Muscle layer of duodenum (tissue), 2 donors: ENCODE data around the gene RNF207.
A peak's percentile ranks its signal among the peaks of the same experiment; 100 is the strongest.

Source experiments
- H3K27ac ChIP-seq: one replicate; pipeline ENCODE4 v1.7.0; 2013; ENCODE audit warnings: mild to moderate bottlenecking, low read length
- H3K27me3 ChIP-seq: one replicate; pipeline ENCODE4 v1.7.0; 2013; ENCODE audit warnings: low read depth, mild to moderate bottlenecking, control low read depth, low read length
- H3K36me3 ChIP-seq, 2 donors: one replicate each; pipeline ENCODE4 v1.7.0; 2013; ENCODE audit warnings: low read length in 2 of 2, control low read depth in 1 of 2, mild to moderate bottlenecking in 1 of 2; ENCODE audit not compliant: insufficient read depth in 2 of 2, control insufficient read depth in 1 of 2
- H3K4me1 ChIP-seq, 2 donors: one replicate each; pipeline ENCODE4 v1.7.0; 2013; ENCODE audit warnings: low read length in 2 of 2, mild to moderate bottlenecking in 2 of 2, control low read depth in 1 of 2, moderate library complexity in 1 of 2; ENCODE audit not compliant: insufficient read depth in 2 of 2, control insufficient read depth in 1 of 2
- H3K4me3 ChIP-seq, 2 donors: one replicate each; pipeline ENCODE4 v1.7.0; 2013; ENCODE audit warnings: low read length in 2 of 2, low read depth in 1 of 2, mild to moderate bottlenecking in 1 of 2
- H3K9me3 ChIP-seq, 2 donors: one replicate each; pipeline ENCODE4 v1.7.0; 2013; ENCODE audit warnings: low read length in 2 of 2, control low read depth in 1 of 2, mild to moderate bottlenecking in 1 of 2; ENCODE audit not compliant: control insufficient read depth in 1 of 2
- donor health status: healthy.

The RNF207 gene

DNA sequence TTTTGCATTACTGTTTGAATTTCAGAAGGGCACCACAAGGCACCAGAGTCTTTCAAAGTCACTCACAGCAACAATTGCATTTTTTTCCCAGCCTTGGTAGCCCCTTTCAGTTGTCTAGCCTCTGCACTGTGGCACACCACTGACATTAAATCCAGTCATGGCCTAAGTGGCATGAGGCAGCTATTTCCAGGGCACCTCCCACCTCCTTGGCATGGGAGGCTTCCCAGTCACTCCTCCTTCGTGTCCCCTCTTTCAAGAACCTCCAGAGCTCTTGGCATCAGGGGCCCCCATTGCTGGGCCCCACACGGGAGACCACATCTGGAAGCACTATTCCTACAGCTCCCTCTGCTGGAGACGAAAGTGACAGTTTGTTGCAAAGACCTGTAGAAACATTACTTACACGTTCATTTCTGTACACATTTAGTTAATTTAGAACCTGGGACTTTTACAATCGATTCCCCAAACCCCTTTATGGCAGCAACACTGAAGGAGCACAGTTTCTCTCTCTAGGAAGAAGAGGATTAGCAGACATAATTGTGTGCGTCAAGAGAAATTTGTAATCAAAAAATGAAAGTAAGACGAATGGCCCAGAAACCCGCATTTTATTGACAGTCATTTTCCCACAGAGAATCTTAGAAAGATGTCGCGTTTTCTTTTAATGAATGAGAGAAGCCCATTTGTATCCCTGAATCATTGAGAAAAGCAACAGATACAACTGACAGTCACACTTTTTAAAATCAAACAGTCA, 20.1 kb upstream of the RNF207 start:
- no peaks in the 10 kb centered on the region for H3K9me3 ChIP-seq
- H3K4me3 ChIP-seq: no peak overlapping the region
- no peaks in the 10 kb centered on the region for H3K27me3 ChIP-seq
- H3K27ac ChIP-seq: no peak overlapping the region
- peaks cover 26 to 36% of the 10 kb centered on the region in 2 donors for H3K36me3 ChIP-seq
- peaks cover 0 to 16% of the 10 kb centered on the region in 2 donors for H3K4me1 ChIP-seq

DNA sequence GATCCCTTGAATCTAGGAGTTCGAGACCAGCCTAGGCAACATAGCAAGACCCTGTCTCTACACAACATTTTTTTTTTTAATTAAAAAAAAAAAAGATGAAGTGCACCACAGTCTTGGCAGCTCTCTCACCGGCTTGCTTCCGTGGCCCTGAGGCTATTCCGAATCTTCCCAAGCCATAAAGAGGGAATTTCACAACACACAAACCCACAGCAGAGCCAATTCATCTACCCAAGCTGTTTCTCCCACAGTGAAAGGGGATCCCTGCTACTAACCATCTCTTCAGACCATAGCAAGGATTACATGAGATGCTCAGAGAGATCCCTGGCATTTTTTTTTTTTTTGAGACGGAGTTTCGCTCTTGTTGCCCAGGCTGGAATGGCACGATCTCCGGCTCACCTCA, 17.5 kb upstream of the RNF207 start:
- Histone ChIP-seq H3K9me3 (no peaks in the 10 kb centered on the region), H3K27ac (no peak overlapping the region), H3K27me3 (no peaks in the 10 kb centered on the region), H3K4me3 (no peak overlapping the region), H3K36me3 (peaks cover 26 to 58% of the 10 kb centered on the region in 2 donors), H3K4me1 (peaks cover 0 to 7% of the 10 kb centered on the region in 2 donors)

DNA sequence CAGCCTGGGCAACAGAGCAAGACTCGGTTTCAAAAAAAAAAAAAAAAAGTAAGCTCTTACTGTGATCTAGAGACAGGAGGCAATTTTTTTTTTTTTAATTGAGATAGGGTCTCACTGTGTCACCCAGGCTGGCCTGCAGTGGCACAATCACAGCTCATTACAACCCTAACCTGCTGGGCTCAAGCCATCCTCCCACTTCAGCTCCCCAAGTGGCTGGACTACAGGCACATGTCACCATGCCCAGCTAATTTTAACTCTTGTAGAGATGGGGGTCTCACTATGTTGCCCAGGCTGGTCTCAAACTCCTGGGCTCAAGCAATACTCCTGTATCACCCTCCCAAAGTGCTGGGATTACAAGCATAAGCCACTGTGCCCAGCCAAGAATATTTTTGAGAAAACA, 14.0 kb upstream of the RNF207 start:
- H3K4me3 ChIP-seq: no peak overlapping the region
- peaks cover 29 to 74% of the 10 kb centered on the region in 2 donors for H3K36me3 ChIP-seq
- H3K27me3 ChIP-seq: no peaks in the 10 kb centered on the region
- H3K27ac ChIP-seq: no peak overlapping the region
- H3K9me3 ChIP-seq: no peaks in the 10 kb centered on the region
- no peaks in the 10 kb centered on the region for H3K4me1 ChIP-seq

DNA sequence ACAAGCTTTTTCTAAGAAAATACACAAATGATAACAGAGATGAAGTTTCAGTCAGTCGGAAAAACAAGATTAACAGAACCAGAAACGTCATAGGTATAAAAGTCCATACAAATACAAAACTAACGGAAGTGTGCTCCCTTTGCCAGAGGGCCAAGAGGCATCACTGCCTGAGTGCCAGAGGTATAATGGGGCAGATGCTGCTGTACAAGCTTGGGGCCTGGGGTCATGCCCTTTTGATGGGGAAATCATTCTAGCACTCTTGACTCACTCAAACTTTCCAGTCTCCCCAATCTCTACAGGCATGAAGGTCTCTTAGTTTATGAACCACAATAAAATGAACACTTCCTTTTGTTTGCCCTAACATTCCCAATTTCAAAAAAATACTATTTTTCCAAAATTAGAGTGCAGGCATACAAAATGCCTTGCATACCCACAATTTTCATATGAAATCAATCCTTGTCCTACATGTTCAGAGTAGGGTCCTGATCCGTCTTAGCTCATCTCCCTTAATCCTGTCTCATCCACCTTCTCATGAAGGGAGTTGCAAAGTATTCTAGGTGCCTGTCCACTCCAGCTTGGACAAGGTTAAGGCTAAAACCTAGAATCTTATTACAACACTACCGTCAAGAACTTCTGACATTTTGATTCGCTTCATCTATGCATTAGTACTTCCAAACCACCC, 8.0 kb upstream of the RNF207 start:
- H3K36me3 ChIP-seq: peaks cover 18 to 32% of the 10 kb centered on the region in 2 donors
- peak overlapping the region; percentile 67 for H3K27ac ChIP-seq
- peaks cover 9 to 21% of the 10 kb centered on the region in 2 donors for H3K4me1 ChIP-seq
- H3K27me3 ChIP-seq: no peaks in the 10 kb centered on the region
- H3K9me3 ChIP-seq: no peaks in the 10 kb centered on the region
- peak overlapping the region; percentile 96 for H3K4me3 ChIP-seq

DNA sequence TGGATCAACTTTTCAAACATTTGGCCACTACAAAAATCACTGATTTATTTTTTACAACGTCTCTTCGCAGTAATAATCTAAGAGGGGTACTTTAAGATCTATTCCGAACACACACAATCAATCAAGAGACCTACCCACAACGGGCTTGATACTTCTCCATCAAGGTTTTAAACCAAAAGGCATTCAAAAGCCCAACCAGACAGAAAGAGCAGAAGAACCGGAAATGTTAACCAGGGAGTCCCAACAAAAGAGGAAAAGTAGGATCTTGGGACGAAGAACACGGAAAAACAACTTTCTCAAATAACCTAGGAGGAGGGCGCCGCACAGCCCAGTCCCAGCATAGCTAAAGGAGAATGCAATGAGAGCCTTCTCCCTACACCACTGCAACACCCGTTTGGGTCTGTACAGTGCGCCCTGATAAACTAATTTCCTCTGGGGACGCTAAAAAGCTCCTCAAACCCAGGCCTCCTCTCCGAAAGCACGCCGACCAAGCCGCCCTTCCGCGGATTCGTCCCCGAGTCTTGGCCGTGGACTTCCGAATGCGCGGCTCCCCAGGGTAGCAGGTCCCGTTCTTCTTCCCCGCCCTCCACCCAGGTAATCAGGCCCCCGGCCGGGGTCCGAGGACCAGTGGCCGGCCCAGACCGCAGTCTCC, 7.1 kb upstream of the RNF207 start:
- H3K4me1 ChIP-seq: peaks cover 9 to 21% of the 10 kb centered on the region in 2 donors
- no peaks in the 10 kb centered on the region for H3K9me3 ChIP-seq
- peak overlapping the region; percentile 96 for H3K4me3 ChIP-seq
- peak overlapping the region; percentile 67 for H3K27ac ChIP-seq
- peaks cover 18 to 23% of the 10 kb centered on the region in 2 donors for H3K36me3 ChIP-seq
- no peaks in the 10 kb centered on the region for H3K27me3 ChIP-seq

DNA sequence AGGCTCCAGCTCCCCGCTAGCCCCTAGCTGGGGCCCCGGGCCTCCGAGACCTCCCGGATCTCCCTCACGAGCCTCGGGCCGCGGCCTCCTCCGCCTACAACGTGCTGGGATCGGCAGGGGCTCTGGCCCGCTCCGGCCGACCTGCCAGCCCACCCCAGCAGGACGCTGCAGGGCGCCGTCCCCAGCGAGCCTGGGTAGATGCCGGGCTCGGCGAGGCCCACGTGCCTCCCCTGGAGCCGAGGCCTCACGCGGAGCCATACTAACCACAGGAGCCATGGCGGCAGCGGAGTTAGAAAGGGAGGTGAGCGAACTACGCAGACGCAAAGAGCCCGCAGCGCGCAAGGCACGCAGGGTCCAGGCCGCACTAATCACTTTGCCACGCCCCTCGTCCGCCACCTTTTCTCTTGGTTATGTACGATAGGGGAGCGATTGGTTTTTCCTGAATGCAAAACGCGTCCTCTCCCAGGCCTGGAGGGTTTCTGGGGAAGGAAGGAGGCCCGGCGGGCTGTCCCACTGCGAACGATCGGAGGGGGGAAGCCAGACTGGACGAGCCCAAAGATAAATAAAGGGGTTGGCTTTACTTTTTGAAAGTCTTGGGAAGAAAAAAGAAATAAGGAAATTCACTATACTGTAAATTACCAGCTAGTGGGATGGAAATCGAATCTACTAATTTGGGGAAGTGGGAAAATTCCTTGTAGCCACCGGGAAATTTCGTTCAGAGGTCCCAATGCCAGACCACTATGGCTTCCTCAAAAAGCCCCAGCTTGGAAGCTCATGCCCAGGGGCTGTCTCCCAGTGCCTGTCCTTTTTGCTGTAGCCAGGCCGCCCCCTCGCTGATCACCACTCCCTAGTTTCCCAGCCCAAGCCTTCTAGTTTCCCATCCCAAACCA, 6.4 kb upstream of the RNF207 start, which contains the start of gene RPL22:
Gene RPL22, minus strand, starts transcription at position 298 of the 890 bp plus-strand sequence. Its CDS starts 22 bp downstream, at position 276.
- no peaks in the 10 kb centered on the region for H3K27me3 ChIP-seq
- no peaks in the 10 kb centered on the region for H3K9me3 ChIP-seq
- H3K36me3 ChIP-seq: peaks cover 12 to 15% of the 10 kb centered on the region in 2 donors
- H3K4me1 ChIP-seq: peaks cover 9 to 21% of the 10 kb centered on the region in 2 donors
- peak within 1 kb of the TSS; percentile 96 for H3K4me3 ChIP-seq
- H3K27ac ChIP-seq: peak within 1 kb of the TSS; percentile 89

DNA sequence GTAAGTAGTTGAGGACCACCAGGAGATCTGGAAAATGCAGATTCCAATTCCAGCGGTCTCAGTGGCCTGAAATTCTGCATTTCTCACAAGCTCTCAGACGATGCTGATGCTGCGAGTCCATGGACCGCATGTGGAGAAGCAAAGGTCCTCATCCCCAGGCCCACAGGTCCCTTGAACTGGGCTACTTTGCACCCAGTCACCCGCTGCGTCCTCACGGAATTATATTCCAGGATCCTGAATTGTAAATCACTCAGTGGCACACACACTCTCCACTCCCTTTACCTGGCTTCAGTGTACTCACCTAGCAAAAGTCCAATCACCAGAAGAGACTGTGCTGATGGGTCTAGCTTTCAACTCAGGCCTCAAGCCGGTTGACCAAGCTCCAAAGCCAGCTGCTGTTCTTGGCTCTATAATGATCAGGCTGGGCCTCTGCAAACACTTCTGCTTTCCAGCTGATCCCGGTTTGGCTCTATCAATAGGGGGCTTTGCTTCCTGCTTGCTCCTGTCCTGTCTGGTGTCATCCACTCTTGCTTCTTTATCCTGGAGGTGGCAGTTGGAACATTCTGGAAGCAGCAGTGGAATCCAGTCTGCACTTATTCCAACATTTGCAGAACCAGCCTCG, 5.6 kb upstream of the RNF207 start:
- Histone ChIP-seq H3K4me3 (peak overlapping the region; percentile 96), H3K9me3 (no peaks in the 10 kb centered on the region), H3K27ac (peak overlapping the region; percentile 89), H3K36me3 (peaks cover 12% of the 10 kb centered on the region in 2 donors), H3K4me1 (peaks cover 9 to 28% of the 10 kb centered on the region in 2 donors), H3K27me3 (no peaks in the 10 kb centered on the region)

DNA sequence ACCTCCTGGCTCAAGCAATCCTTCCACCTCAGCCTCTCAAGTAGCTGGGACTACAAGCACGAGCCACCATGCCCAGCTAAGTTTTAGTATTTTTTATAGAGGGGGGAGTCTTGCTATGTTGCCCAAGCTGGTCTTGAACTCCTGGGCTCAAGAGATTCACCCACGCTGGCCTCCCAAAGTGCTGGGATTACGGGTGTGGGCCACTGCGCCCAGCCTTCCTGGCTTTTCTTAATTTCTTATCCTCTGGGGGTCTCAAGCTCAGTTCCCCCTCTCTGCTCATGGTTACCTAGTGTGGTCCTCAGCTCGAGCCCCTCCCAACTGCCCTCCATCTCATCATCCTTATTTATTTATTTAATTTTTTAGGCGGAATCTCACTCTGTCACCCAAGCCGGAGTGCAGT, 3.7 kb upstream of the RNF207 start:
- Histone ChIP-seq H3K4me3 (no peak overlapping the region), H3K4me1 (peaks cover 9 to 46% of the 10 kb centered on the region in 2 donors), H3K9me3 (no peaks in the 10 kb centered on the region), H3K36me3 (peaks cover under 1 to 3% of the 10 kb centered on the region in 2 donors), H3K27ac (no peak overlapping the region), H3K27me3 (peaks cover 6% of the 10 kb centered on the region)

DNA sequence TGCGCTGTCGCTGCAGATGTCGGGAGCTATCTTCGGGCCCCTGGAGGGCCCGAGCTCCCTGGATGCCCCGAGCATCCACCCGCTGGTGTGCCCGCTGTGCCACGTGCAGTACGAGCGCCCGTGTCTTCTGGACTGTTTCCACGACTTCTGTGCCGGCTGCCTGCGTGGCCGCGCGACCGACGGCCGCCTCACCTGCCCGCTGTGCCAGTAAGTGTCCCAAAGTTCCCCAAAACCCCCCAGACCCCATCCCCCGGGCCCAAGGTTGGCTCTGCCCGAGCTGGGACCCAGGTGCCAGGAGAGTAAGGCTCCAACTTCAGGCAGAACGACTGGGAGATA, 569 bp downstream of the RNF207 start:
- no peaks in the 10 kb centered on the region for H3K9me3 ChIP-seq
- peaks cover 0 to 48% of the 10 kb centered on the region in 2 donors for H3K4me1 ChIP-seq
- H3K36me3 ChIP-seq: no peaks in the 10 kb centered on the region
- H3K27me3 ChIP-seq: peaks cover 6% of the 10 kb centered on the region
- peak overlapping the region in 1 of 2 donors; percentile 76 for H3K4me3 ChIP-seq
- no peak overlapping the region for H3K27ac ChIP-seq

DNA sequence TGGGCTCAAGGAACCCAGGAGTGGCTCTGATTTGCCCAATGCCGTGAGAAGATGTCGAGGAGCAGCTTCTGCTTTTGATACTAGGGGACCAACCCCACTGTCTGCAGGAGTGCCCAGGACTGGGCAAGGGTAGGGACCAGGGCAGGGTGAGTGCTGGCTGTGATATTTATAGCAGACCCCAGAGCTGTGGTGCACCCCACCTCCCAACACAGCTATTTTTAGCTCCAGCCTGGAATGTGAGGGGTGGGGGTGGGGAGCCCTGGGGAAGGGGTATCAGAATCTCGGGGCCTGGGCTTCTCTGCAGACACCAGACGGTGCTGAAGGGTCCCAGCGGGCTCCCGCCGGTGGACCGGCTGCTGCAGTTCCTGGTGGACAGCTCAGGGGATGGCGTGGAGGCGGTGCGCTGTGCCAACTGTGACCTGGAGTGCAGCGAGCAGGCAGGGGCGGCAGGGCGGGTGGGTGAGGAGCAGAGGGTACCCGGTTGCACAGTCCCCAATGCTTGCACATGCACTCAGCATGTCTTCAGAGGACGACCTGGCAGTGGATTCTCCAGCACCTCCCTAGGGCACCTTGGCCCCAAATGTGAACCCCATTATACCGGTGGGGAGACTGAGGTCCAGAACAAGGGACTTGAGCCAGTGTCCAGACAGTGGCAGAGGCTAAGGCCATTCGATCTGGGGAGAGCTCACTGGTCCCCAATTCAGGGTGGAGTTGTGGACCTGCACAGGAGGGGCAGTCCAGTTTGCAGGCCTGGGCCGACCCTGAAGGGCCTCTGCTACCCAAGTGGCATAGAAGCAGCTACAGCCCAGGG, 1.4 kb downstream of the RNF207 start:
- peak overlapping the region in 1 of 2 donors; percentile 76 for H3K4me3 ChIP-seq
- H3K9me3 ChIP-seq: no peaks in the 10 kb centered on the region
- H3K27me3 ChIP-seq: peaks cover 6% of the 10 kb centered on the region
- H3K36me3 ChIP-seq: peaks cover 0 to 6% of the 10 kb centered on the region in 2 donors
- H3K4me1 ChIP-seq: peaks cover 0 to 48% of the 10 kb centered on the region in 2 donors
- H3K27ac ChIP-seq: no peak overlapping the region
